Posterior cingulate gyrus (tissue), 11 donors: Measurements from ENCODE around the gene WRAP73.
"Not testable (repeated sequence)": the region's sequence is repeated elsewhere in the genome, so short reads cannot be mapped to it uniquely, and the experiment has no call there.

Experiments used
- DNase-seq, 10 donors: peaks; one replicate each; pipeline versions ENCODE4 v3.0.0 to v3.0.0-alpha.2; 2020 to 2021; ENCODE audit warnings: mixed read lengths in 3 of 10
- intact Hi-C: fragments of 100-400 bp; cut with DNase I; formaldehyde crosslinking; loops from one replicate; pipeline ENCODE4 v1.15.1; 2023

Gene WRAP73

GRCh38 chr1:3633344-3634058, 16.4 kb downstream of the WRAP73 start:
- DNase-seq = peak in 4 of 10 donors; percentile 10 to 69 (median 41)
- intact Hi-C loops = no loop called here

GRCh38 chr1:3632716-3633343, 17.1 kb downstream of the WRAP73 start:
- DNase-seq = peak in 3 of 10 donors; percentile 6 to 59 (median 50)
- intact Hi-C loops = no loop called here

DNA sequence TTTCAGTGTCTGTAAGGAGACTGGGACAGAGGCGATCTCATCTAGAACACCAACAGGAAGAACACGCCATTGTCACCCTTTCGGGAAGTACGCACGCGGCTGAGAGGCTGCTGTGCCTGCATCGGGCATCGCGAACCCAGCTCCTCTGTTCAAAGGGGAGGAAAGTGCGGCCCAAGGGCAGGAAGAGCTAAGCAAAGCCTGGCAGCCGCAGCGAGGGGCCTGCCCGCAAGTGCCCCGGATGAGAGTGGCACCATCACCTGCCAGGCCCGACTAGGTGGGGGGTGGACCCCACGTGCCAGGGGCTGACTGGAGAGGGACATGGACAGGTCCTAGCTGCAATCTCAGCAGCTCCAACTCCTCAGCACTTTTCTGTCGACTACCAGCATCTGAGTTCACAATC, 17.6 kb downstream of the WRAP73 start:
- peak in 3 of 10 donors; percentile 12 to 80 (median 44) for DNase-seq
- intact Hi-C loops = no loop called here

GRCh38 chr1:3631320-3632260, 18.3 kb downstream of the WRAP73 start:
- DNase-seq = peak in 4 of 10 donors; percentile 4 to 65 (median 52)
- intact Hi-C loops = no loop called here

DNA sequence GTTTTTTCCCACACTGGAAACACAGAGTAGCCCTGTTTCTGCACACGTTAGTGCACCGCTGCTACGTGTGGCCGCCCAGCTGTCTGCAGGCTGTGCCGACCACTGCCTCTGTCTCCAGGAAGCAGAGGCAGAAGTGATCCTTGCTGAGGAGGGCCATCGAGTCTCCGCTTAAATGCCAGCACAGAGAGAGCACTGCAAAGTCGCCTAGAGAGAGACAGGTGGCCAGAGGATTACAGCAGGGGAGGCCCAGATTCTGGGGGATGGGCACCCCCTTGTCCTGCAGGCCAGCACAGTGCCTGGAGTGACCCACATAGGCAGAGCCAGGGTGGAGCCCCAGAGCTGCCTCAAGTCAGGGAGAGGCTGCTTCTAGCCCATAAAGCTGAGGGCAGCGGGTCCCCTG, 19.0 kb downstream of the WRAP73 start:
- intact Hi-C loops = no loop called here
- DNase-seq = peak in 1 of 10 donors; percentile 46

DNA sequence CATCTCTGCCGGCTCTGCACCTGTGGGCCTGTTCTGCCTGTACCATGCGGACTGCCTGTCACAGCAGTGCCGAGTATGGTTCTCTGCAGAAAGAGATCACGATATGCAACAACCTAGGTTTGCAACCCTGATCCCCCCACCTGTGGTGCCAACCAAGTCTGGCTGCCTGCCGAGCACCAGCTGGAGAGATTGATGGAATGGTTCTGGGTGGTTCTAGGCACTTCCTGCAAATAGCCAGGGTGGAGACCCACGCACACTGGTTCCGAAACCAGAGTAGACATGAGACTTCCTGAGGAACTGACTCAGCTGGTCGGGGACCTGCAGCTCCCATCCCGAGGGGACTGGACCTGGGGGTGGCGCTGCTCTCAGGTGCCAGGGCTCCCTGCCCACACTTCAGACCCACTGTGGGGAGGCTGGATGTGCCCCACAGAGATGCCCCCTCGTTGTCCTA, 19.7 kb downstream of the WRAP73 start:
- DNase-seq = peak in 2 of 10 donors; percentile 55 to 84

DNA sequence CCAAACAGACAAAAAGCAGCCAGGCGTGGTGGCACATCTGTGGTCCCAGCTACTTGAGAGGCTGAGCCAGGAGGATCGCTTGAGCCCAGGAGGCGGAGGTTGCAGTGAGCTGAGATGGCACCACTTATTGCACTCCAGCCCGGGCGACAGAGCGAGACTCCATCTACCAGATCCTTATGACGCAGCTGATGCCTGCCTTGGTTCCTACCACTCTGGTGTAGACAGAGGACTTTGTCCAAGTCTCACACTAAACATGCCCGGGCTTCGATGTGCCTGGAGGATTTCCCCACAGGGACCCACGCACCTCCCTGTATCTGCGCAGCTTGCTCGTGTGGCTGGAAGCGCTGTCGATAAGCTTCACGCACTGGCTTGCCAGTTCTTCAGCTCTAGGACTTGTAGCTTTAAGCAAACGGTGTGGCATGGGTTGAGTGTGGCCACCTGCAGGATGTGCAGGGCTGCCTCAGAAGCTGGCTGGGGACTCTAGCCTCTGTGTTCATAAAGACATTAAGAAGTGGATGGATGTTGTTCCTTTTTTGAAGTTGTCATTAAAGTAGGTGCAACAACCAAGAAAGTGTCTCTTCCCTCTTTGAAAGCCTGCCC, 20.2 kb downstream of the WRAP73 start:
- intact Hi-C loops = loop anchor here (10.0 kb wide), 1 partner anchor 95 kb away; no protein-coding TSS in a partner anchor
- peak in 1 of 10 donors; percentile 56 for DNase-seq

More for the DNA sequence above, 19.7 kb downstream of the WRAP73 start:
- intact Hi-C loops = no loop called here

DNA sequence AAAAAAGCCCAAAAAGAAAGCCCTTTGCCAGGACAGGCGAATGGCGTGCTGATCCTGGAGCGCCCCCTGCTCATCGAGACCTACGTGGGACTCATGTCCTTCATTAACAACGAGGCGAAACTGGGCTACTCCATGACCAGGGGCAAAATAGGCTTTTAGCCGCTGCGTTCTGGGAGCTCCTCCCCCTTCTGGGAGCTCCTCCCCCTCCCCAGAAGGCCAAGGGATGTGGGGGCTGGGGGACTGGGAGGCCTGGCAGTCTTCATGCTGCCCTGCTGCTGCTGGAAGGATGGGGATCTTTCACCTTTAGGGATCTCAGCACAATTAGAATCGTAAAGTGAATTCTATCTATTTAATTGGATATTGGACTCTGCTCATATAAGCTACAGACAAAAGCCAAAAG, 21.5 kb downstream of the WRAP73 start:
- intact Hi-C loops = loop anchor here (10.0 kb wide), 1 partner anchor 96 kb away; no protein-coding TSS in a partner anchor
- DNase-seq = peak in 1 of 10 donors; percentile 33

DNA sequence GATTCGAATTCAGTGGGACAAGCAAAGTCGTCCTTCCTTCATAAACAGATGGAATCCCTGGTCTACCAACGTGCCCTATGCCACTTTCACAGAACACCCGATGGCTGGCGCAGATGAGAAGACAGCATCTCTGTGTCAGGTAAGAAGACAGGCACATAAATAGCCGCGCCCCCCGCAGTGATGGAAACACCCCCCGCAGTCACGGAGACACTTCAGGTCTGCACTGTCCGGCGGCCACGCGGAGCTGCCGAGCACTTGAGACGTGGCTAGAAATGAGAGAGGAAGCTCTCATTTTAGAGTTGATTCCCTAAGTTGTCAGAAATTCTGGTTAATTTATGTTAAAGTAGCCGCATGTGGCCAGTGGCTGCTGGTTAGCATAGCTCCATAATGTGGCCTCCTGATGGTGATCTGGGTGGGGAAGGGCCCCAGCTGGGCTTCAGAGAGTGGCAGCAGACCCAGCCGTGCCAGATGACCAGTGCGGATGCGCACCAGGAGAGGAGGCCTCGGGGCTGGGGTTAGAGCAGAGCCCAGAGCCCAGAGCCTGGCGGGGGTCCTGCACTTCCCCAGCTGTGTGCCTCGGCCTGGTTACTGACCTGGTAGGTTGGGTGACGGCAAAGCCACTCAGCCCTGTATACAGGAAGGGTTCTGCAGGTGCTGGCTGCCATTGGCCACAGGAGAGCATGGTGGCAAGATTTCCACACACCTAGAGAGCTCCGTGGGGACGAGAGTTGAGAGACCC, 22.2 kb downstream of the WRAP73 start:
- intact Hi-C loops = loop anchor here (10.0 kb wide), 1 partner anchor 97 kb away; no protein-coding TSS in a partner anchor
- DNase-seq = peak in 2 of 10 donors; percentile 70 to 78

GRCh38 chr1:3626025-3626424, 23.9 kb downstream of the WRAP73 start:
- DNase-seq = no peak
- intact Hi-C loops = loop anchor here (10.0 kb wide), 1 partner anchor 99 kb away; no protein-coding TSS in a partner anchor

DNA sequence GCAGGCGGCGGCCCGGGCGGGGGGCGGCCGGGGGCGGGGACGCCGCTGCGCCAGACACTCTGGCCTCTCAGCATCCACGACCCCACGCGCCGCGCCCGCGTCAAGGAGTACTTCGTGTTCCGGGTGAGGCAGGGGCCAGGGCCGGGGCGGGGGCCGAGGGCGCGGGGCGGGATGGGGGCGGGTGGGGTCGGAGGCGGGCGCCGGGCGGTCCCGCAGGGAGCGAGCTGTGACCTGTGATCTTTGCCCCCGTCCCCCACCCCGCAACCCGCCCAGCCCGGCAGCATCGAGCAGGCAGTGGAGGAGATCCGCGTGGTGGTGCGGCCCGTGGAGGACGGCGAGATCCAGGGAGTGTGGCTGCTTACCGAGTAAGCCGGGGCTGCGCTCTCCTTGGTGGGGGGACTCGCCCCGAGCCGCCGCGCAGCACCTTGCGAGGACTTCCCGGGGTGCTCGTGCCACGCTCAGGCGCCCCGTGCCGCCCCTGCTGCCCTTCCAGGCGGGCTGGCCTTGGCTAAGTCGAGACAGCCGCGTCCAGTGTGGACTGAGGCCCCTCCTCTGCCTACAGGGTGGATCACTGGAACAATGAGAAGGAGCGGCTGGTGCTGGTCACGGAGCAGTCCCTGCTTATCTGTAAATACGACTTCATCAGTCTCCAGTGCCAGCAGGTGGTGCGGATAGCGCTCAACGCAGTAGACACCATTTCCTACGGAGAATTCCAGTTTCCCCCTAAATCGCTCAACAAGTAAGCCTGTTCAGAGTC, 24.6 kb downstream of the WRAP73 start:
- intact Hi-C loops = loop anchor here (10.0 kb wide), 1 partner anchor 99 kb away; no protein-coding TSS in a partner anchor
- peak in 2 of 10 donors; percentile 85 for DNase-seq

GRCh38 chr1:3624200-3625136, 25.4 kb downstream of the WRAP73 start, which contains the start of gene TPRG1L:
Gene TPRG1L, plus strand, starts transcription at chr1:3625015. Its CDS starts 58 bp downstream, at chr1:3625073.
- intact Hi-C loops = loop anchor here (10.0 kb wide), 1 partner anchor 100 kb away; no protein-coding TSS in a partner anchor
- peak; percentile 96 to 100 (median 99) for DNase-seq

DNA sequence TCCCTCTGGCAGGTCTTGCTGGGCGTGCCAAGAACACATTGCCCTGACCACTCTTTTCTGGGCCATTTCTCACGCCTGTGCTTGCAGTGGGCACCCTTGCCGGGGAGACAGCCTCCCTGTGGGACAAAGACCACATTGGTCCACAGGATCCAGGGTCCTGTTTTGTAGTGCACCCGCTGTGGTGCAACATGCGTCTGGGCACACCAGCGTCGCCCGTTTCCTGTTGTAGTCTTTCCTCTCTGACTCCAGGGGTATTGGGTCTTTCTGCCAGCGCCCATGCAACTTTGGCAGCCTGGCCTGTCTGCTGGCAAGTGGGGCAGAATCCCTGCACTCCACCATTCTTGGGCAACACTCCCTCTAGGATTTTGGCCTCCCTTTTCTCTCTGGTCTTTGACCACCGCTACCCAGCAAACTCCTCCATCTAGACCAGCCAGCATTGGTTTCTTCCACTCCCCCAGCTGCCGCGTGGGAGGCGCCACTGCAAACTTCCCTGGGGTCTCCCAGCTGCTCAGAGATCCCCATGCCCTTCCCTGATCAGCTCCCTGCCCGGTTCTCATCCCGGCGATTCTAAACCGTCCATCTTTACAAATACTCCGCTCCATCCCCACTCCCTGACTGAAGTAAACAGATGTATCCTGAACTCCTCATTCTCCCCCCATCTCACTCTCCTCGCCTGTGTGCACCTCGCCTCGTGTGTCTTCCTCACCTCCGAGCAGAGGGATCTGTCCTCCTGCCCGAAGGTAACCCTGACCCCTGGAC, 26.3 kb downstream of the WRAP73 start:
- peak in 1 of 10 donors; percentile 62 for DNase-seq
- intact Hi-C loops = loop anchor here (10.0 kb wide), 1 partner anchor 101 kb away; no protein-coding TSS in a partner anchor

- DNase-seq = not testable (repeated sequence)
- intact Hi-C loops = loop anchor here (10.0 kb wide), 1 partner anchor 103 kb away; no protein-coding TSS in a partner anchor
Measured at GRCh38 chr1:3622102-3622501, 27.8 kb downstream of the WRAP73 start.

DNA sequence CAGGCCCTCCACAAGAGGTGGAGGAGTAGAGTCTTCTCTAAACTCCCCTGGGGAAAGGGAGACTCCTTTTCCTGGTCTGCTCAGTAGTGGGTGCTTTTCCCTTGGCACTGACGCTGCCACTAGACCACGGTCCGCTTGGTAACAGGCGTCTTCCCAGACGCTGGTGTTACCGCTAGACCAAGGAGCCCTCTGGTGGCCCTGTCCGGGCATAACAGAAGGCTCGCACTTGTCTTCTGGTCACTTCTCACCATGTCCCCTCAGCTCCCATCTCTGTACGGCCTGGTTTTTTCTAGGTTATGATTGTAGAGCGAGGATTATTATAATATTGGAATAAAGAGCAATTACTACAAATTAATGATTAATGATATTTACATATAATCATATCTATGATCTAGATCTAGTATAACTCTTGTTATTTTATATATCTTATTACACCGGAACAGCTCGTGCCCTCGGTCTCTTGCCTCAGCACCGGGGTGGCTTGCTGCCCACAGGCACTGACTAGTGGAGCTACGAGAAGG, 28.7 kb downstream of the WRAP73 start:
- intact Hi-C loops = loop anchor here (10.0 kb wide), 1 partner anchor 104 kb away; no protein-coding TSS in a partner anchor
- DNase-seq = peak in 5 of 10 donors; percentile 40 to 92 (median 51)

DNA sequence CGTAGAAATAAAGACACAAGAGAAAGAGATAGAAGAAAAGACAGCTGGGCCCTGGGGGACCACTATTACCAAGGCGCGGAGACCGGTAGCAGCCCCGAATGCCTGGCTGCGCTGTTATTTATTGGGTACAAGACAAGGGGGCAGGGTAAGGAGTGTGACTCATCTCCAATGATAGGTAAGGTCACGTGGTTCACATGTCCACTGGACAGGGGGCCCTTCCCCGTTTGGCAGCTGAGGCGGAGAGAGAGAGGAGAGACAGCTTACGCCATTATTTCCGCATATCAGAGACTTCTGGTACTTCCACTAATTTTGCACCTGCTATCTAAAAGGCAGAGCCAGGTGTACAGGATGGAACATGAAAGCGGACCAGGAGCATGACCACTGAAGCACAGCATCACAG, 29.2 kb downstream of the WRAP73 start:
- DNase-seq = no peak
- intact Hi-C loops = loop anchor here (10.0 kb wide), 1 partner anchor 104 kb away; no protein-coding TSS in a partner anchor
